Neural progenitor cell (in vitro differentiated cells): Measurements from ENCODE around the gene UBAP1L.

ENCODE experiments used
- CTCF ChIP-seq: fragments of 200-600 bp; sonication (generic); IDR thresholded peaks from 2 replicates; pipeline ENCODE4 v1.5.1; 2017; ENCODE audit warnings: antibody characterized with exemption, mild to moderate bottlenecking
- EZH2 ChIP-seq: fragments of 200-600 bp; sonication (generic); IDR thresholded peaks from 2 replicates; pipeline ENCODE4 v1.6.1; 2017; ENCODE audit warnings: antibody characterized with exemption, mild to moderate bottlenecking, moderate library complexity
- EZH2phosphoT487 ChIP-seq: fragments of 200-600 bp; sonication (generic); IDR thresholded peaks from 2 replicates; pipeline ENCODE4 v1.6.1; 2017; ENCODE audit warnings: antibody characterized with exemption

GRCh38 chr15:65069179-65069578 lies 45.8 kb downstream of the UBAP1L start:
- TF ChIP-seq CTCF (no peak), EZH2 (no peak), EZH2phosphoT487 (no peak)
